ENCODE data around the gene DSCAML1.

DSCAML1 gene

DNA sequence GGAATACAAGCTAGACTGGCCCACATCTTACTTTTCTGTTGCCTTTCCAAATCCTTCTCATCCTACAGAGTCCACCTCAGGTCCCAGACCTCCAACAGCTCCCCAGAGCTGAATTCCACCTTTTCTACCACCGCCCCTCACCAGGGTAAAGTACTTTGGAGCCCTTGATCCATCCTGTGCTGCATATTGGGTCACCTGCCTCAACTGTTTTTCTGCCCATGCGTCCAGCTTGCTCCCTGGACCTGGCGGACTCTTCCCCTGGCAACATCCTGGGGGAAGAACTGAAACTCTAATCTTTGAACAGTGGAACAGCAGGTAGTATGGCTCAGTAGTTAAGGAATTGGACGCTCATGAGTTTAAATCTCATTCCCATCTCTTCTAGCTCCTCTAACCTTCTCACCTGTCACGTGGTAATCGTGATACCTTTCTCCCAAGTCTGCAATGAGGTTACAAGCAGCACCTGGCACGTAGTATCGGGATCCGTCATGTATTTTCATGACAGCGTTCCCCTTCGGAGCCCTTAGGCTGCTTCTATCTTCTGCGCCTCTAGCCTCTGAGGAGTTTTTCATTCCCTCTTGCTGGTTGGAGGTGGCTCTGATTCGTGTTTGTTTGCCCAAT lies 371.2 kb downstream of the DSCAML1 start:
- DNase-seq (ENCODE audit: low read depth) = no peak

DNA sequence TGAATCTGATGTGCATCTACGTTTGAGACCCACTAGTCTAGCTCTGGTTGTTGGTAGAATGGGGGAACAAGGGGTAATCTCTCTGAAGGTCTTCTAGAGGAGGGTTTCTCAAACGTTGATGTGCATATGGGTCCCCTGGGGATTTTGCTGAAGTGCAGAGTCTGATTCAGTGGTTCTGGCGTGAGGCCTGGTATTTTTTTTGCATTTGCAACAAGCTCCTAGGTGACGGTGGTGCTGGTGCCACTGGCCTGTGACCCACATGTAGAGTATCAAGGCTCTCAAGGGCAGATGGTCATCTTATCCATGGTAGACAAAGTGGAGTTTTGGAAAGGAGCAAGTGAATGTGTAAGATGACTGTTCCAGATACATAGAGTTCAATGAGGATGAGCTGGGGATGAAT lies 372.2 kb downstream of the DSCAML1 start:
- DNase-seq (ENCODE audit: low read depth) = no peak

DNA sequence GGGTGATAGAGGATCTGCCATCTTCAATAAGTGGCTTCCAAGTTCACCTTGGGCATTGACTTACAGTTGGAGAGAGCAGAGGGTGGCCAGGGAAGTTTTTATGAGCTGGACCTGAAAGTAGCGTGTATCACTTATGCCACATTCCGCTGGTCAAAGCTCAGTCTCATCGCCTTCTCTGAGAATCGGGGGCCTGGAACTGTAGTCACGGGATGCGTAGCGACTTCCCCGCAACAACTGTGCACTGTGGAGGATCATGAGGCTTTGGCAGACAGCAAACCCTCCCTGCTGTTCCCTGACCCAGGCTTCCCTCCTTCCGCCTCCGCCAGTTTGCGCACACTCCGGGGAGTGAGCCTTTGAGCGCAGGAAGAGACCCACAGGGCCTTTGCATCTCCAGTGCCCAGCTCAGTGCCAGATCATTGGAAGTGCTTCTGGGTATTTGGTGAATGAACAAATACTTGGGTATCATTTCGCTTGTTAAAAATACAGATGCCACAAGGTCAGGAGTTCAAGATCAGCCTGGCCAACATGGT lies 373.9 kb downstream of the DSCAML1 start:
- DNase-seq (ENCODE audit: low read depth) = no peak

DNA sequence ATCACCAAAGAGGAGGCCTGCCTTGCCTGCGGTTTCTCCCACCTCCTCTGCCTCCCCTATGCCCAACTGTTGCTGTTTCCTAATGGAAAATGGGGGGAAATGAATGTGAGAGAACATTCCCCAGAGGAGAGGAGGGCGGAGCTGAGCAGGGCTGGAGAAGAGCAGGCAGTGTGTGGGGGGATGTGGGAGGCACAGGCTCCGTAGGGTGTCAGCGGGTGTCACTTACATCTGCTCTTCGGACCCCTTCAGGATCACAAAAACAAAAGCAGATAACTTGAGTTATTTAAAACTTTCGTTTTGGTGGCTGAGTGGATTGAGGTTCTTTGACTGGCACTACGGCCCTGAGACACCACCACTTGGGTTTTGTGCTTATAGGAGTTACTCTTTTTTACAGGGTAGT lies 375.5 kb downstream of the DSCAML1 start:
- DNase-seq (ENCODE audit: low read depth) = no peak

DNA sequence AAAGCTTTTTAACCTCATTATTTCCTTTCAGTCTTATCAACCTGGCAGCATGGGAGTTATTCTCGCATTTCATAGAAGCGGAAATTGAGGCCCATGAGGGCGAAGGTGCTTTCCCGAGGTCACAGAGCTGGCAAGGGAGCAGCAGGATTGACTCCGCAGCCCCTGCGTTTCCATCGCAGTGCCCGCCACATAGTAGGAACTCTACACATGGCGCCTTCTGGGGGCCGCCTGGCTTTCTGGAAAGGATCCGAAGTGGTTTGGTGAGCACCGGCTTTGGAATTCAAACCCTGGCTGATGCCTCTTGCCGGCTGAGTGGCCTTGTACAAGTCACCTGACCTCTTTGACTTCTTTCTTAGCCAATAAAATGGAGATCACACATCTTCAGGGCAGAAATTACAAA lies 376.0 kb downstream of the DSCAML1 start:
- no peak for DNase-seq (ENCODE audit: low read depth)

DNA sequence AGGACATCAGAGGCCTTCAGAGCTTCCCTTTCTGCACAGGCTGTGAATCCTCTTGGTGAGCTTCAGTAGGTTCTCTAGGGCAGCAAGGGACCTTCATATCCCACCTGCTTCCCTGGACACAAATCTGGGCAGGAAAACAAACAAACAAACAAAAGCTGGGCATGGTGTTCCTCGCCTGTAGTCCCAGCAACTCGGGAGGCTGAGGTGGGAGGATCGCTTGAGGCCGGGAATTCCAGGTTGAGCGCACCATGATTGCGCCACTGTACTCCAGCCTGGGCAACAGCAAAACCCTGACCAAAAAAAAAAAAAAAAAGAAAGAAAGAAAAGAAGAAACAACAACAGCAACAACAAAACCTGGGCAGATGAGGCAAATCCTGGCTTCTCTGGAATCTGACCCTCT lies 376.4 kb downstream of the DSCAML1 start:
- DNase-seq (ENCODE audit: low read depth) = no peak

DNA sequence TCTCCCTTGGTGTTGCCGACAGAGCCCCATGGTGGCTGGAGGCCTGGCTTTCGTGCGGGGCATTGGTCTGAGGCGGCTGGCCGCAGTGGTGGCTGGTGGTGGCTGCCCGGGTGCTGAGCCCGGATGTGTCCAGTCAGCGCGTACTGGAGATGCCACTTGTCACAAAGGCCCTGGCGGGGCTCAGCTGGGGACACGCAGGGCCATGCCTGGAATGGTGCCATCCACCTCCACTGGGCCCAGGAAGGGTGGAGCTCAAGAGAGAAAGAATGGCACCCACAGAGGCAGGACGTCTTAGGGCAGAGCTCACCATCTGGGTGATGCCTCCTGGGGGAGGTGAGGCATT lies 376.9 kb downstream of the DSCAML1 start:
- DNase-seq (ENCODE audit: low read depth) = no peak

DNA sequence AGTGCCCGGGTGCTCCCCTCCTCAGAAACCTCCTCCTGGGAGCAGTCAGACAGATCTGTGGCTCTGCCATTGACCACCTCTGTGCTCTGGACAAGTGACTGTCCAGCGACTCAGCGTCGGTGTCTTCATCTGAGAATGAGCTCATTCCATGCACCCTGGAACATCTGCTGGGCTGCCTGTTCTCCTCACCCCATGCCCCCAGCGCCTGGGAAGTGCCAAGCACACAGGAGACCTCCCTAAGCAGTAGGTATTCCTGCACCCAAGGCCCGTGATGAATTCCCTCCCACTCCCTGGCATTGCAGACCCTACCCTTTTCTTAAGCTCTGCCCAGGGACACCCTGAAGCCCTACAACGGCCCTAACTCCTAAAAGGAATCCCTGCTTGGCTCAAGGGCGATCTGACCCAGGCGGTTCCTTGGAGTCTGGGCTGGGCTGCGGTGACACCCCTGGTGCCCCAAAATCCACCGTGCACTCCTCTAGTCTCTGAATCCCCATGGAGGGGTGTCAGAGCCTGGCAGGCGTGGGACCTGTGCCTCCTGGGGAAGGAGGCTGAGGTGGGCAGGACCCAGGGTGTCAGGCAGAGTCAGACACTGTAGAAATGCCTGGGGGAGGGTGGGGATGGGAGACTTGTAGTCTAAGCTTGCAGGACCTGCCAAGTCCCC lies 377.4 kb downstream of the DSCAML1 start:
- DNase-seq (ENCODE audit: low read depth) = no peak

DNA sequence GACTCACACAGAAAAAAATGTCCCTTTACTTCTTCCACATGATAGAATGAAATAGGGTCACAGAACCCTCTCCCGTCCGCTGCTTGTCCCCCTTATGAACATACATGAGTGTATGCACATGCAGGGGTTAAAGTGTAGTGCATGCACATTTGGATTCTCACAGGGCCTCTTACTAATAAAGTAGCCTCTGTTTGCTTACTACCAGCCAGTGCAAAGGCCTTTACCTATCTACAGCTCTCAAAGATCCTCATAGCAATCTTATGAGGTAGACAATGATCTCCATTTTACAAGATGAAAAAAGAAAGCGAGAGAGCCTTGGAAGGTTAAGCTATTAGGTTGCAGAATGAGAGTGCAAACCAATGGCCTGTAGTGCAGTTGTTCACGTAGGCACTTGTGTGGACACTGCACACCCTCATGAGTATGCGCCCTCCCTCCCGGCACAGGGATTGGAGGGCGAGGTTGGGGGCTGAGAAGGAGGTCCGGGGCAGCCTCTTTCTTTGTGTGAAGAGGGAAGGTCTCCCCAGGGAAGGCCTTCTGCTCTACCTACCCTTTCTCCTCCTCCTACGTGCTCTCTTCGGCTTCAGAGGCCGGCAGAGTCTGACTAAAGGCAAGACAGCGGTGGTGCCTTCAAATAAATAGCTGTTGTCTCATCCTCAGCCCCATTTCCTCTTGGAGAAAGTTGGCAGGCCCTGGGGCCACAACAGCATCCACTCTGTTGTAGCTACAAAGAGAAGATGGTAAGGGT lies 378.1 kb downstream of the DSCAML1 start:
- no peak for DNase-seq (ENCODE audit: low read depth)

DNA sequence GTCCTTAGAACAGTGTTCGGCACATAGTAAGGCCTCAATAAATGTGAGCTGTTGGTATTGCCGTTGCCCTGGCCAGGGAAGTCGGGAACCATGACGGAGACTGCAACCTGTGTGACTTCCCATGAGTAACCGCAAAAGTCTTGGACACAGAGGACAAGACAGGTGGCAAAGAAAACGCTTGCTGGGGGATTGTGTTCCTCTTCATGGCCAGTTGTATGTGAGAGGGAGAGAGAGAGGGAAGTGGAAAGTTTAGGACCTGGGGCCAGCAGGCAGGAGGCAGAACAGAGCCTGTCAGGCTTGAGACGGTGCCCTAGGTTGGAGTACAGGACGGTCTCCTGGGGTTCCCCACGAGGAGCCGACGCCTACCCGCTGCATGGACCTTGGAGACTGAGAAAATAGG lies 379.2 kb downstream of the DSCAML1 start:
- no peak for DNase-seq (ENCODE audit: low read depth)

DNA sequence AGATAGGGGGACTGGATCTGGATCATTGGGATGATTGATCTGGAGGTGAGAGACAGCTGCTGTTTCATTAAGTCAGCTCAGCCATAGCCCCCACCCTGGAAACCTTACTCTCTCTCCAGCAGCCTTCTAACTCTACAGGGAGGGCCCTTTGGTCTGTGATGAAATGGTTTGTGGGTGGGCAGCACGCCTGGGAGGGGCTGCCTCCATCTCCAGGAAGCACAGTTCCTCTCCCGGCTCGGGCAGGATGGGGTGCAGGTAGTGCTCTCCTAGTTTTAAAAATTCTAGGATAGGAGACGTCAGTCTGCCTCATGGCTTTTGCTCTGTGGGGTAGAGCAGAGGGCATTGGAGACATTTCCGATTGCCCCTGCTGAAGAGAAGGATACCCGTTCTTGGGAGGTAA lies 379.7 kb downstream of the DSCAML1 start:
- DNase-seq (ENCODE audit: low read depth) = no peak

DNA sequence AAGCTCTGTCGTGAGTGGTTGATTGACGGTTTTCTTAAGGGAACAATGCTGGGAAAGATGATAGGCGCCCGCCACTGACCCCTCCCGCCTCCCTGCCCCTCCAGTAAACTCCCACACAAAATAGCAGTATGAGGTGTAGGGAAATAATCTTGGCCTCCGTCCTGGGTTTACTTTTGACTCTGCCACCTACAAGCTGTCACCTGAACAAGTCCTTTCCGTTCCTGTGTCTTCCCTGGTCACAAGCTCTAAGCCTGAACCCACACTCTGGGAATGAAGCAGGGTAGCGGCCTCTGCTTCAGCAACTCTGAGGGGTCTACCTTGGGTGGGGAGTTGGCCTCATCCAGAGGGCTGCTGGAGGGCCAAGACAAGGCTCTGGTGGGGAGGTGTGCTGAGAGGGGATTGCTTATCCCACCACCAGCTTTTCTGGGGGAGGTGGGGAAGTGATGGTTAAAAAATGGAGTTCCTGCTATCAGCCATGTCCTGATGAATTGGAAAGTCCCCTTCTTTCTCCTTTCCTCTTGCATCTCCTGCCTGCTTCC lies 381.6 kb downstream of the DSCAML1 start:
- DNase-seq (ENCODE audit: low read depth) = no peak

DNA sequence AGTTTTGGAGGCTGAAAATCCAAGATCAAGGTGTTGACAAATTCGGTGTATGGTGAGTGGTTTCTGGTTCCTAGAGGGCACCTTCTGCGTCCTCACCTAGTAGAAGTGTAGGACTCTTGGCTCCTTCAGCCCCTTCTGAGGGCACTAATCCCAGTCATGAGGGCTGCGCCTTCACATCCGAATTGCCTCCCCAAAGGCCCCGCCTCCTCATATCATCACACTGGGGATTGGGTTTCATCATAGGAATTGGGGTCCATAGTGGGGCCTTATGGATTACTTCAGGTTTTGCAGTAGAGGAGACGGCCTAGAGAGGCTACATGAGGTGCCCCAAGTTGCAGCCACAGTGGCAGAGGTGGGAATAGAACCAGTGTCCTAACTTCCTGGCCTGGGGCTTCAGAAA lies 382.3 kb downstream of the DSCAML1 start:
- no peak for DNase-seq (ENCODE audit: low read depth)

DNA sequence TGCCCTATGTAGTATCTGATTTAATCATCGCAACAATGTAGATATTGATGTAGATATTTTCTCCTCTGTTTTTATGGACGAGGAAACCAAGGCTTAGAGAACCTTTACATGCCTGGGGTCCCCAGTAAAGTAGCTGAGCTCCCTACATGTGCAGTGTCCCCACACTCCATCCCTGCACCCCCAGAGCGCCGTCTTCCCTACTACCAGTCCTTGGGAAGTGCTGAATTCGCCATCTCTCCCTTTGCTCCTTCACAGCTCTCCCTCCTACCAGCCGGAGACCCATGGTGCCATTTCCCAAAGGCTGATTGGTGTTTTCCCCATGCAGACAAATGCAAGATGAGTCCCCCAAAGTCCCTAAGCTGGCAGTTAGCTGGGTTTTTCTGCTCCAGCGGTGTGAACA lies 383.4 kb downstream of the DSCAML1 start:
- no peak for DNase-seq (ENCODE audit: low read depth)

DNA sequence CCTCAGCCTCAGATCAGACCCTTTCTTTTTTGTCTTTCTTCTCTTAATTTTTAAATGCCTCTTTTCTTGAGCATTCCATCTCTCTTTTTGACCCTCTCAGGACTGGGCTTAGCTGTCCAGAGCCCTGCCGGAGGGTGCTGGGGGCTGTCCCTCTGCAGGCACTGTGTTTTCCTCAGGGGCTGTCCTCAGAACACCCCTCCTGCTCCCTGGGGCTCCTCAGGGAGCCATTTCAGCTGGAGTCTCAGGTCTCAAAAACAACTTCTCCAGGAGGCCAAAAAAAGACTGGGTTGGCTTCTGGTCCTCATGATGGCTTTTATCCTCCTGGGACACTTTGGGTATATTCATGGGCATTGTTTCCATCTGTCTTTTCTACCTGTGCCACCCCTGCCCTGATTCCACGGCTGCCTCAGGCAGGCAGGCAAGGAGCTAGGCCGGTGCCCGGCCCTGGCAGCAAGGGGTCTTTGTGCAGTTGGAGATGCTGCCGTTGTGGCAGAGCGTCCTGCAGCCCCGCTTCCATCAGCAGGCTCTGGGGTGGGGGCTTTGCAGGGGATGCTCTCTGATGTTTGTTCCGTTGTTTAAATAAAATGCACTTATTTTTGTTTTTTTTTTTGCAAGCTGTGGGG lies 384.3 kb downstream of the DSCAML1 start:
- no peak for DNase-seq (ENCODE audit: low read depth)

DNA sequence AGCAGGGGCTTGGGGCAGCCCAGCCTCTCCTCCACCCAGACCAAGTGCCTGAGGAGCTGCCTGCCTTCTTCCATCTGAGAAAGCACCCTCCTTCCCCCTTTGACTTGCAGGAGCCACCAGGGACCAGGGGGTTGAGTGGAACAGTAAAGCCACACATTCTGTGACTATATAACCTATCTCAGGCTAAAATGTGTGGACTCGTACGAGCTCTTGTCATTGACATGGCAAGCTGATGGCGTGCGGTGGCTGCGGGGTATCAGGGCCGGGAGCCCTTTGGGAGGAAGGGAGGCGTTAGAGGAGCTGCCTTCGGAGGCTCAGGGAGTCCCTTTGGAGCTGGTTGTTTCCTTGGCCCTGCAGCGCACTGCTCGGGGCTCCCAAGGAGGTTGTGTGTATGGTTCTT lies 384.8 kb downstream of the DSCAML1 start:
- no peak for DNase-seq (ENCODE audit: low read depth)

DNA sequence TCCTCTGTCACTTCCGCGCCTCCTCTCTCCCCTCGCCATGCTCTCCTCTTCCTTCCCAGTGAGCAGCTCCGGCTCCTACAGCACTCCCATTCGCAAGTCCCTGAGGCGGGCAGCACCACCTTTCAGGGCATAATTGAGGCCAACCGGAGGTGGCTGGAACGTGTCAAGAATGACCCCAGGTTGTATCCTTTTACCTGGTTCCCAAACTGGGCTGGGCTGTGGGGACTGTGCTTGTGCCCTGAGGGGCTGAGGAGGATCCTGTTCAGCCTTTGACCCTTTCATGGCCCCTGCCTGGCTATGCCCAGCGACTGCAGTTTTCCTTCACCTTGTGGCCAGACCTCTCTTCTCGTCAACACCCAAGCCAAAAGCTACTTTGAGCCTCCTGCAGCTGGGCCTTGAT lies 385.3 kb downstream of the DSCAML1 start:
- no peak for DNase-seq (ENCODE audit: low read depth)

DNA sequence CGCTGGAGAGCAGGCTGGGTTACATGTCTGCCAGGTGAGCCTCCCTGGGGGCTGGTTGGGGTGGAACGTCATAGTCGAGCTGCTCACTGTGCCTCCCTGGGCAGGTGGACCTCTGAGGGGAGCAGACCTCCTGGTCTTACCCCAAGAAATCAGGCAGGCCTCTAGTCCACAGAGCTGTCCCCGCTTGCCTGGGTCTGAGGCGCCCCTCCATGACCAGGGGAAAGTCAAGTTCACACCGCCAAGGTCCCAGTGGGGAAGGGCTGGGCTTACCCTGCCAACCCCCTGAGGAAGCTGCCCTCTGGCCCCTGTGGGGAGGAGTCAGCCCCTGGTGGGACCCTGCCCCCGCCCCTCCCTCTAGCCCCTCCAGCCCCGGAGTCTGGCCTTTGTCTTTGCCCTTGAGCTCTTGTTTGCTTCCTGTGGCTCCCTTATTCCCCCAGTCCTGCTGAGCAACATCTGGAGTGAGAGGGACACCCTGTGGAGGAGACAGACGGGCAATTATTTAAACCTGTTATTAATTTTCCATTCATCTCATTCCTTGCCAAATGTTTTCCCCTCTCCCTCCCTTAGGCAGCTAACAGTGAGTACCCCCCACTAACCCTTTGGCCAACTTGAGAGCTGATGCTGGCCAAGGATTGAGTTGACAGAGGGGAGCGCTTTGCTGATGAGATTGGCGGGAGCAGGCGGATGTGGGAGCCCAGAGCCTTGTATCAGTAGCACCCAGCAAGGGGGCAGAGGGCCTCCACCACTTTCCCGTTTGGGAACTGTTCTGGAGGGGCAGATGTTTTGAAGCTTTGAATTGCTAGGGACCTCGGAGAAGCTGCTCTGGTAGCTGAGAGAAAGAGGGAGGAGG lies 385.9 kb downstream of the DSCAML1 start:
- DNase-seq (ENCODE audit: low read depth) = no peak

DNA sequence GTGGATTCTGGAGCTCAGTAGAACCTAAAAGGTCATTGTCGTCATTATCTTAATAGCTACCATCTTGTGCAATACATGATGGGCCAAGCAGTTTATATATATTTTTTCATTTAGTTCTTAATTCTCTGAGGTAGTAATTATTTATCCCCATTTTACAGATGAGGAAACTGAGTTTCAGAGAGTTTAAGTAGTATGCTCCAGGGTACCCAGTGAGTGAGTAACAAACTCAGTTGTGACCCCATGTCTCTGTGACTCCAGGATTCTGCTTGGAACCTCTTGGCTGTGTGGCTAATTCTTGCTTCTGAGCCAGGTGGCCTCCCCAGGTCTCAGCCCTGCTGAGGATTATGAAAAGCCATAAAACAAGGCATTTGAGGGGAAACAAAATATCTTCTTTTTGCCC lies 386.8 kb downstream of the DSCAML1 start:
- DNase-seq (ENCODE audit: low read depth) = no peak

DNA sequence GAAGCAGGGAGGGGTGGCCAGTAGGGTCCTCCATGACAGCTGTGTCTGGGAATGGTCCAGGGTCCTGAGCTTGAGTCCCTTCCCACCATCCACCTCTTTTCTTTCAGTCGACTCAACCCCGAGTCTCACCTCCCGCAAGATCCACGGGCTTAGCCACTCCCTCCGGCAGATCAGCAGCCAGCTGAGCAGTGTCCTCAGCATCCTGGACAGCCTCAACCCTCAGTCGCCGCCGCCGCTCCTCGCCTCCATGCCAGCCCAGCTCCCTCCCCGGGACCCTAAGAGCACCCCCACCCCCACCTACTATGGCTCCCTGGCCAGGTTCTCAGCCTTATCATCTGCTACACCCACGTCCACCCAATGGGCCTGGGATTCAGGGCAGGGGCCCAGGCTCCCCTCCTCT lies 387.5 kb downstream of the DSCAML1 start:
- DNase-seq (ENCODE audit: low read depth) = no peak

DNA sequence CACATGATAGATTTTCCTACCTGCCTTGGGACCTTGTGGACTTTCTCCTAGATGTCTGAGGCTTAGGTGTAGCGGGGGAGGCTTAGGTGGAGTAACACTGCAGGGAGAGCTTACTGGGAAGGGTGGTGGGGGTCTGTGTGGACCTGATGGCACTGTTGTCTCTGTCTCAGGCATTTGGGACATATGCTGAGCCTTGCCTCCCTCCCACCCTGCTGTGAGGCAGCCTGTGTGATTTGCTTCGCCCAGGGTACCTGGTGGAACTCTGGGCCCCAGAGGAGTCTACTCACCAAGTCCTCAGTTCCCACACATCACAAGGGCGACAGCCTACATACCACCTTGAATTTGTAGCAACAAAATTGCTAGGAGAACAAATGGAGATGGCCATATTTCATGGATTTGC lies 388.7 kb downstream of the DSCAML1 start:
- no peak for DNase-seq (ENCODE audit: low read depth)

DNA sequence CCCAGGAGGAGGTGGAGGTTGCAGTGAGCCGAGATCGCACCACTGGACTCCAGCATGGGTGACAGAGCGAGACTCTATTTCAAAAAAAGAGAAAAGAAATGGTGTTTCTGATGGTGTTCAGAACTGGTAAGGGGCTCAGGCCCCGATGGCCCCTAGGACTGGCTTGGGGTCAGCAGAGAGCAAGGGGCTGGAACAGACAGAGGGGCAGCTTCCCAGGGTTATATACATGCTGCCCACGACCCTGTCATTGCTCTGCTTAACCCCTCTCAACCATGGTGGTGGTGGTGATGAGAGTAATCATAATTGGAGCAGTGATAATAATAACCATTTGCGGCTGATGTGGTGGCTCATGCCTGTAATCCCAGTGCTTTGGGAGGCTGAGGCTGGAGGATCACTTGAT lies 390.0 kb downstream of the DSCAML1 start:
- DNase-seq (ENCODE audit: low read depth) = no peak
